ENCODE results near the gene PTPRR. TPM values are rescaled to one million over a fixed set of nuclear protein-coding genes. Genes with fewer than 3 reads are reported as not detected.

Gene PTPRR
- total and polyA plus RNA-seq, 2 of the 4 experiments (the other 2 are of a cell fraction), result 0.18 to 0.21 TPM

DNA sequence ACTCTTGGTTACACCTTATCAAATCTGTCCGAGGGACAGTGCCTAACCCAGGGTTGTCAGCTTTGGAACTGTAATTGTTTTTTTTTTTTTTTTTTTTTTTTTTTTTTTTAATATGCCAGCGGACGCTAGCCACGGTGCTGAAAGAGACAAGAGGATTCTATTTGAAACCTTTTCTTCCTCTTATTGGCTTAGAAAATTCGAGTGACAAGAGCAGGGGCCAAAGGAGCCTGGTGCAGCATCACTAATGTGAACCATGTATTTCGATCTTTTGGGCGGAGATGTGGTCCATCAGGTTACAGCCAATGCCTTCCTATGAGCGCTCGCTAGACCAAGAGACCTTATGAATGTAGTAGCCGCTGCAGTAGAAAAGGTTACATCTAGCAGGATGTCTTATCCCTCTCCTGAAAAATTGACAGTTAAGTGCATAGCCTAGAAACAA lies 922 bp downstream of the PTPRR start:
- Histone ChIP-seq H2AK9ac (replicated peaks; ENCODE audit: low read depth, low read length, poor library complexity) (no peak overlapping the region), H3K27me3 (ENCODE audit: control insufficient read depth, insufficient read depth, low read length) (no peaks in the 10 kb centered on the region), H3K36me3 (ENCODE audit: control insufficient read depth, insufficient read depth, low read length) (no peaks in the 10 kb centered on the region), H3K4ac (ENCODE audit: low read depth, low read length) (no peak overlapping the region), H2AK5ac (ENCODE audit: low read depth, low read length) (no peak overlapping the region), H3K9me3 (ENCODE audit: control insufficient read depth, insufficient read depth, low read length) (no peaks in the 10 kb centered on the region), H3K9me1 (ENCODE audit: insufficient read depth, low read length) (no peaks in the 10 kb centered on the region), H4K20me1 (ENCODE audit: insufficient read depth, low read length) (no peaks in the 10 kb centered on the region), H3K9ac (ENCODE audit: low read depth, low read length) (no peak overlapping the region), H2BK120ac (ENCODE audit: low read depth, low read length) (no peak overlapping the region), H3K23ac (ENCODE audit: low read depth, low read length) (no peak overlapping the region), H2BK15ac (ENCODE audit: low read depth, low read length) (no peak overlapping the region), H4K8ac (ENCODE audit: low read depth in 2 of 2, low read length in 2 of 2) (no peak overlapping the region), H3K56ac (ENCODE audit: extremely low read depth, insufficient read depth, low read length) (no peak overlapping the region), H3K4me3 (ENCODE audit: insufficient read depth, low read depth, low read length) (no peak overlapping the region), H3K4me2 (ENCODE audit: low read depth, low read length) (no peak overlapping the region), H3K18ac (ENCODE audit: low read depth, low read length) (no peak overlapping the region), H3K27ac (ENCODE audit: insufficient read depth, low read length) (no peak overlapping the region), H2BK20ac (ENCODE audit: low read depth, low read length) (no peak overlapping the region), H3K79me1 (ENCODE audit: low read depth in 1 of 2, low read length in 2 of 2) (no peaks in the 10 kb centered on the region), H4K91ac (ENCODE audit: insufficient read depth, low read depth, low read length) (no peak overlapping the region), H2AFZ (replicated peaks; ENCODE audit: low read length, poor library complexity) (no peak overlapping the region), H2BK5ac (ENCODE audit: low read depth, low read length, poor library complexity, severe bottlenecking) (no peak overlapping the region), H4K5ac (ENCODE audit: low read depth, low read length) (no peak overlapping the region), H3K4me1 (ENCODE audit: control insufficient read depth, insufficient read depth, low read length) (no peaks in the 10 kb centered on the region), H3K14ac (replicated peaks; ENCODE audit: low read depth, low read length) (no peak overlapping the region)
- intact Hi-C loops (cut with micrococcal nuclease) (no loop called here), in situ Hi-C loops (cut with MboI; ENCODE audit: low sequenced_read_pairs) (no loop called here), dilution Hi-C loops (cut with HindIII; ENCODE audit: low sequenced_read_pairs, unreplicated experiment) (no loop called here)
- DNase-seq, result no peak
- POLR2A ChIA-PET (ENCODE audit: unreplicated experiment), result no interaction called here
- ATAC-seq (ENCODE audit: low read depth), result no peak
- WGBS, 2 experiments (ENCODE audit: extremely low coverage in 2 of 2, insufficient read length in 1 of 2), result 11% methylated on average over 3 of the region's 10 CpGs; no CpG with 5 or more reads in 1 of the 2 experiments
- TF ChIP-seq NFE2L2 (IDR thresholded peaks at IDR 0.05; ENCODE audit: low read depth, low read length), result no peak
- TF ChIP-seq, protein P1, sequence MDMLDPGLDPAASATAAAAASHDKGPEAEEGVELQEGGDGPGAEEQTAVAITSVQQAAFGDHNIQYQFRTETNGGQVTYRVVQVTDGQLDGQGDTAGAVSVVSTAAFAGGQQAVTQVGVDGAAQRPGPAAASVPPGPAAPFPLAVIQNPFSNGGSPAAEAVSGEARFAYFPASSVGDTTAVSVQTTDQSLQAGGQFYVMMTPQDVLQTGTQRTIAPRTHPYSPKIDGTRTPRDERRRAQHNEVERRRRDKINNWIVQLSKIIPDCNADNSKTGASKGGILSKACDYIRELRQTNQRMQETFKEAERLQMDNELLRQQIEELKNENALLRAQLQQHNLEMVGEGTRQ (IDR thresholded peaks at IDR 0.05; ENCODE audit: low read depth, low read length), result no peak
- CTCF ChIA-PET, result no interaction called here
- BruUV-seq (replicated peaks), result no TSS peak

All from IMR-90 (cell line).